NK-92 (cell line): ENCODE measurements around the gene CAMTA1.

Experiments used
- DNase-seq: peaks from one replicate; lab custom pipeline; 2025; ENCODE audit not compliant: unreplicated experiment; lab: John Stamatoyannopoulos, UW

CAMTA1 gene

GRCh38 chr1:7455796-7456721, 670.8 kb downstream of the CAMTA1 start:
- DNase-seq: no peak

GRCh38 chr1:7456722-7457082, 671.4 kb downstream of the CAMTA1 start:
- DNase-seq: no peak

GRCh38 chr1:7457811-7458210, 672.6 kb downstream of the CAMTA1 start:
- no peak for DNase-seq

- DNase-seq: no peak
These were observed 673.7 kb downstream of the CAMTA1 start for GRCh38 chr1:7458946-7459345.

GRCh38 chr1:7459914-7460313, 674.7 kb downstream of the CAMTA1 start:
- DNase-seq: no peak

GRCh38 chr1:7460807-7461206, 675.6 kb downstream of the CAMTA1 start:
- DNase-seq: no peak

GRCh38 chr1:7462617-7463016, 677.4 kb downstream of the CAMTA1 start:
- DNase-seq: no peak

- DNase-seq: no peak
These were observed 678.3 kb downstream of the CAMTA1 start for GRCh38 chr1:7463526-7463925.

- DNase-seq: no peak
These were observed 679.5 kb downstream of the CAMTA1 start for GRCh38 chr1:7464736-7465135.

GRCh38 chr1:7467476-7468175, 682.4 kb downstream of the CAMTA1 start:
- DNase-seq: no peak

GRCh38 chr1:7468248-7468647, 683.0 kb downstream of the CAMTA1 start:
- DNase-seq: no peak

- DNase-seq: no peak
These were observed 684.1 kb downstream of the CAMTA1 start for GRCh38 chr1:7469255-7469938.

- no peak for DNase-seq
These were observed 685.8 kb downstream of the CAMTA1 start for GRCh38 chr1:7470904-7471638.

- DNase-seq: no peak
These were observed 686.6 kb downstream of the CAMTA1 start for GRCh38 chr1:7471836-7472235.

- no peak for DNase-seq
These were observed 688.2 kb downstream of the CAMTA1 start for GRCh38 chr1:7473223-7474142.

- no peak for DNase-seq
These were observed 688.9 kb downstream of the CAMTA1 start for GRCh38 chr1:7474143-7474490.

- DNase-seq: no peak
These were observed 689.7 kb downstream of the CAMTA1 start for GRCh38 chr1:7474786-7475502.

- no peak for DNase-seq
These were observed 690.4 kb downstream of the CAMTA1 start for GRCh38 chr1:7475691-7476090.

- DNase-seq: no peak
These were observed 691.1 kb downstream of the CAMTA1 start for GRCh38 chr1:7476402-7476801.
